Hippocampal formation (tissue), 2 donors: Measurements from ENCODE around the gene B3GALNT2.

Experiments used
- DNase-seq, 2 donors: peaks; one replicate each; lab custom pipeline; 2025; lab: John Stamatoyannopoulos, UW

B3GALNT2 gene

DNA sequence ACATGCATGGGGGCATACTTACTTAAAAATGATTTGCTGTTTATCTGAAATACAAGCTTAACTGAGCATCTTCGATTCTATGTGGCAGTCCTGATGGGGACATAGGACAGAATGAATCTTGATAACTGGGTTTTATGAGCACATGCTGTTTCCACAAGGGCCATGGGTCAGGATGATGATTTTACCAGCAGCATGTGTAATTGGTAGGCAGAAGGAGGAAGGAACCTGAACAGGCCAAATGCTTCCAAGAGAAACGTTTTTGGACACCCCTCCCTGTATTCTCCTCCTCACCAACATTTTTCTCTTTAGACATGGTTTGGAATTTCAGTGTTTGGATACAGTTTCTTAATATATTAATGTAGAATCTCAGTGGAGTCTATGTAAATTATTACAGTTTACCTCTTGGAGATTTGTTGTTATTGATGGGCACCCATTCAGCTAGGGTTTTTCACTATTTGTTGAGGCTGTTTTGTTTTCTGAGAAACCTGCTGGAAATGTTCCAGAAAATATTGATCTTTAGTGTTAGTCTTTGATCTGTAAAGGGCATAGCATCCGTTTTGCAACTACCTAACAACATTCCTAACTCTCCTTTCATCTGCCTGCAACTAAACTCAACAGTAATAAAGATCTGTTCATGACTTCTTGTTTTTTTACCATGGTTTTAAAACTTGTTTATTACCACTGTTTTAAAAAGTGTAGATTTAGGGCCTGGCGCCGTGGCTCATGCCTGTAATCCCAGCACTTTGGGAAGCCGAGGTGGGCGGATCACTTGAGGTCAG is 95.0 kb downstream of the B3GALNT2 start:
- DNase-seq: no peak

DNA sequence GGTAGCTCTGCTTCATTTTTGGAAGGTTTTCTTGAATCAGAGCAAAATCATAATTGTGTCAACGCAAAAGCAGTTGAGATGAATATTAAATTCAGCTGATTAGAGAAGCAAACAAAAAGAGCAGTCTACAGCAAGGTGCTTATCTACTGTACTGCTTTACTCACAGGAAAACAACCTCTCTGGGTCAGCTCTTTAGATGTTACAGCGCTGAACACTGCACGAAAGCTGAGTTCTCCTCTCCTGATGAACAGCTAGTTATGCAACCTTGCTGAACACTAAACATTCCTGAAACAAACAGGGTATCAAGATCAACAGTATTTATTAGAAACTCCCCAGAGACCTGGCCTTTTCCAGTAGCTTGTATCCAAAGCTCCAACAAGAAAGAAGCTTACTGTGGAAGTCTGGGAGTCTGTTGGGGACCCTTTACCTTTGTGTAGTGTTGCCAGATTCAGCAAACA is 95.7 kb downstream of the B3GALNT2 start:
- no peak for DNase-seq

DNA sequence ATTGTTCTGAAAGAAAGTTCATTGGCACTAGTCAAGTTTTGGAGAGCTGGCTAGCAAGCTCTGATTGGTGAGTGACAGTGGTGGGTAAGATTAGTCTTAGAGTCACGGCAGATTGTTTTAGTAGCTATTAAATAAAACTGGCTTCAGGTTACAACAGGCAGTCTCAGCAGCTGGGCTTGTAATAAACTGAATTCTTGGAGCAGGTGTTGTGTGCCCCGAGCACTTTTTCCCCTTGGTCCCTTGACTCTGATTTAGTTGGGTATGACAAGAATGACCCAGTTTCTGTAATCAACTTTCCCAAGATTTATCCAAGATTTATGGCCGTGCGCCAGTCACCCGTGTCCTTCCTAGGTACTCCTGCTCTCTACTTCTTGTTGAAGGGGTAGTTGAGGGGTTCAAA is 96.8 kb downstream of the B3GALNT2 start:
- no peak for DNase-seq

DNA sequence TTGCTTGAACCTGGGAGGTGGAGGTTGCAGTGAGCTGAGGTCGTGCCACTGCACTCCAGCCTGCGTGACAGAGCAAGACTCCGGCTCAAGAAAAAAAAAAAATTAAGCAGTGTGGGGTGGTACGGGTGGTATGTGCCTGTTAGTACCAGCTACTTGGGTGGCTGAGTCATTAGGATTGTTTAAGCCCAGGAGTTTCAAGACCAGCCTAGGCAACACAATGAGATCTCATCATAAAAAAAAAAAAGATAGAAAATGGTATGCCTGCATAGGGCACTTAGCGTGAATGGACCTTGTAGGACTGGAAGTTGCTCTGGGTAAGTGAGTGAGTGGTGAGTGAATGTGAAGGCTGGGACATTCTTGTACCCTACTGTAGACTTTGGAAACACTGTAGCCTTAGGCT is 100.1 kb downstream of the B3GALNT2 start:
- DNase-seq: no peak

DNA sequence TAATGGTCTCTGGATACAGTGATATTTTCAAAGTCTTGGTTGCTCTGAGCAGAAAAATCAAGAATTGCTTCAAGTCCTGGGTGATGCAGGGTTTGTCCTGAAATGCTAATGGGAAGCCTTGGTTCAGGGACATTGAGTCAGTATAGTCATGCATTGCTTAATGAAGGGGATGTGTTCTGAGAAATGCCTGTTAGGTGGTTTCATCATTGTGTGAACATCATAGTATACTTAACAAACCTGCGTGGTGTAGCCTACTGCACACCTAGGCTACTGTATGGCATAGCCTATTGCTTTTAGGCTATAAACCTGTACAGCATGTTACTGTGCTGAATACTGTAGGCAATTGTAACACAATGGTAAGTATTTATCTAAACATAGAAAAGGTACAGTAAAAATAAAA is 100.7 kb downstream of the B3GALNT2 start:
- no peak for DNase-seq

DNA sequence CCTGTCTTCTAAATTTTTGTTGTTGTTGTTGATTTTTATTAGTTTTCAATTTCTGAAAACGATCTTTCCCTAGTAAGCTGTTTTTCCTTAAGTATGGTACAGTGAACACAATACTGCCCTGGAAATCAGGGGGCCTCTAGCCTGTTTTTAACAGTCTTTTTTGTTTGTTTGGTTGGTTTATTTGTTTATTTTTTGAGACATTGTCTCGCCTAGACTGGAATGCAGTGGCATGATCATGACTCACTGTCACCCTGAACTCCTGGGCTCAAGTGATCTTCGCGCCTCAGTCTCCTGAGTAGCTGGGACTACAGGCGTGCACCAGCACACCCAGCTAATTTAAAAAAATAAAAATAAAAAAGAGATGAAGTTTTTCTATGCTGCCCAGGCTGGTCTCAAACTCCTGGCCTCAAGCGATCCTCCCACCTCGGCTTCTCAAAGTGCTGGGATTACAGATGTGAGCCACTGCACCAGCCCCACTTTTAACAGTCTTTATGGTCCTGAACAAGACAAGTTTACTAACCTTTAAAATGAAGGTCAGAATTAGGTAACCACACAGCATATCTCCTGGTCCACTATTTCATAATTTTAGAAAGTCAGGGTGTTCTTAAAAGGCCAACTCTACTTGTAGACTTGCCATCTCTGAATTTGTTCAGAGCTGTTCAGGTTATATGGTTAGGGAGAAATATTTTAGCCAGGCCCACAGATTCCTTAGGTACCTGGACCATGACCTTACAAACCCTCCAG is 101.6 kb downstream of the B3GALNT2 start:
- no peak for DNase-seq

DNA sequence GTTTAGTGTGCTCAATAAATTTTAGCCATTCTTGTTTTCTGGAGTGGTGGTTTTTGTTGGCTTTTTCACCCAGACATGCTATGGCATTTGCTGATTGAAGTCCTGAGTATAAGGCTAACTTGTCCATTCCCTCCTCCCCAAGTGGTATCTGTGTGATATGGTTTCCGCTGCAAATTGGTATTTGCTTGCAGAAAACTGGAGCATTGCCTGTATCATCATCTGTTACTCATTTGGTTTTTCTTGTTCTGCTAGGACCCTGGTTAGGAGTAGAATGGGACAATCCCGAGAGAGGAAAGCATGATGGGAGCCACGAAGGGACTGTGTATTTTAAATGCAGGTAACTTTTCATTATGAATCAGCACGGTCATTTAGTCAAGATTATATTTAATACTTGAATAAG is 103.0 kb downstream of the B3GALNT2 start:
- DNase-seq: no peak
